ENCODE results near the gene MAPRE3. TPM values are rescaled to one million over a fixed set of nuclear protein-coding genes. Genes with fewer than 3 reads are reported as not detected.

Gene MAPRE3
- total RNA-seq, 1 donor from 2014 or later = 4.6 TPM

DNA sequence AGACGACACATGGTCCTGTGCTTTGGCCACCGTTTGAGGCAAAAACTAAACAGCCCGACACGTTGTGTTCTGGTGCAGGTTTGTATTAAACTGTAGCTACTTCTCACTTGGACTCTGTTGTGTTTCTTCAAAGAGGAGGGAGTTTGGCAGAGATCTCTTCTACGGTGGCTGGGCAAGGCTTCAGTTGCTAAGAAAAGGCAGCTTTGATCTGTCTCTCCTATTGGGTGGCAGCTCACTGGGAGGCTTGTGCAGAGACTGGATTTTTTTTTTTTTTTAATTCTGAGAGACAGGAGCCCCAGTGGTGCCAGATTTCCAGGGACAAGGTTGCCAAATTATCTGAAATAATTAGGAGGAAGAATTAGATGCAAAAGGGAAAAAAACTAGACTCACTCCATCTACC, 20.2 kb upstream of the MAPRE3 start:
- CTCF ChIA-PET = interaction anchor here (1.0 kb wide), 1 partner anchor 9 kb away, joined by 3 read pairs; no protein-coding TSS in a partner anchor
- intact Hi-C loops (cut with micrococcal nuclease) = no loop called here
- ATAC-seq (ENCODE audit: low read depth) (no peak), DNase-seq (no peak)
- H3K27me3 Mint-ChIP-seq = peaks cover 25% of the 10 kb centered on the region
- H3K9me3 Mint-ChIP-seq = no peaks in the 10 kb centered on the region
- no peak for TF ChIP-seq CTCF (IDR thresholded peaks at IDR 0.05)
- POLR2A ChIA-PET = no interaction called here
- no peak overlapping the region for H3K27ac Mint-ChIP-seq
- H3K4me3 Mint-ChIP-seq = no peak overlapping the region
- H3K36me3 Mint-ChIP-seq (ENCODE audit: low read depth) = no peaks in the 10 kb centered on the region
- H3K4me1 Mint-ChIP-seq = no peaks in the 10 kb centered on the region

DNA sequence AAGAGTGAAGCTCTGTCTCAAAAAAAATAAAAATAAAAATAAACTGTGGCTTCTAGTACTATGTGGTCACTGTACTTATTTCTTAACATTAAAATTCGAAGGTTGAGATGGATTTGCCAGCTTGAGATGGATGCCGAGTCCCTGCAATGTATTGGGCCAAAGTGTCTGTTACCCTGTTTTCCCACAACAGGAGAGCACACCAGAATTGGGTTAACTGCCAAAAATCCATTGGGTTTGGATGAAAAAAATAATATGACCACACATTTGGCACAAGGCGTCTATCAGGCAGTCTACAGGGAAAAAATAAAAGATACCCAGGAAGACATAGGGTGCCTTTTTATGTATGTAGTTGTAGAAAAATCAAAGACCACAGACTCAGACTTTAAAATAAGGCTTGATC, 19.2 kb upstream of the MAPRE3 start:
- CTCF ChIA-PET = no interaction called here
- intact Hi-C loops (cut with micrococcal nuclease) = no loop called here

GRCh38 chr2:26952374-26952773, 18.1 kb upstream of the MAPRE3 start:
- no peak for TF ChIP-seq CTCF (IDR thresholded peaks at IDR 0.05)
- no peak for ATAC-seq (ENCODE audit: low read depth)
- H3K27ac Mint-ChIP-seq = no peak overlapping the region

More for the DNA sequence above, 19.2 kb upstream of the MAPRE3 start:
- DNase-seq (no peak), ATAC-seq (ENCODE audit: low read depth) (no peak)
- POLR2A ChIA-PET = no interaction called here
- Mint-ChIP-seq H3K9me3 (no peaks in the 10 kb centered on the region), H3K4me1 (no peaks in the 10 kb centered on the region), H3K36me3 (ENCODE audit: low read depth) (no peaks in the 10 kb centered on the region), H3K27me3 (peaks cover 22% of the 10 kb centered on the region), H3K27ac (no peak overlapping the region), H3K4me3 (no peak overlapping the region)
- no peak for TF ChIP-seq CTCF (IDR thresholded peaks at IDR 0.05)

GRCh38 chr2:26954135-26954534, 16.3 kb upstream of the MAPRE3 start:
- Mint-ChIP-seq H3K36me3 (ENCODE audit: low read depth) (no peaks in the 10 kb centered on the region), H3K4me3 (no peak overlapping the region), H3K27me3 (peaks cover 25% of the 10 kb centered on the region), H3K27ac (no peak overlapping the region), H3K4me1 (no peaks in the 10 kb centered on the region), H3K9me3 (no peaks in the 10 kb centered on the region)
- no peak for DNase-seq
- CTCF ChIA-PET = interaction anchor here (1.3 to 1.4 kb wide), 2 partner anchors 10 to 11 kb away, joined by 3 to 4 read pairs; no protein-coding TSS in a partner anchor
- no peak for TF ChIP-seq CTCF (IDR thresholded peaks at IDR 0.05)
- POLR2A ChIA-PET = no interaction called here
- ATAC-seq (ENCODE audit: low read depth) = no peak
- intact Hi-C loops (cut with micrococcal nuclease) = no loop called here

More at GRCh38 chr2:26952374-26952773, 18.1 kb upstream of the MAPRE3 start:
- no peaks in the 10 kb centered on the region for H3K4me1 Mint-ChIP-seq
- no peaks in the 10 kb centered on the region for H3K9me3 Mint-ChIP-seq
- CTCF ChIA-PET = no interaction called here
- POLR2A ChIA-PET = no interaction called here
- peaks cover 24% of the 10 kb centered on the region for H3K27me3 Mint-ChIP-seq
- H3K4me3 Mint-ChIP-seq = no peak overlapping the region
- H3K36me3 Mint-ChIP-seq (ENCODE audit: low read depth) = no peaks in the 10 kb centered on the region
- no peak for DNase-seq
- intact Hi-C loops (cut with micrococcal nuclease) = no loop called here

GRCh38 chr2:26957041-26957440, 13.4 kb upstream of the MAPRE3 start:
- Mint-ChIP-seq H3K4me3 (no peak overlapping the region), H3K27me3 (peaks cover 22% of the 10 kb centered on the region), H3K4me1 (no peaks in the 10 kb centered on the region), H3K36me3 (ENCODE audit: low read depth) (no peaks in the 10 kb centered on the region), H3K9me3 (no peaks in the 10 kb centered on the region), H3K27ac (no peak overlapping the region)
- no peak for TF ChIP-seq CTCF (IDR thresholded peaks at IDR 0.05)
- intact Hi-C loops (cut with micrococcal nuclease) = no loop called here
- POLR2A ChIA-PET = no interaction called here
- DNase-seq (no peak), ATAC-seq (ENCODE audit: low read depth) (no peak)
- CTCF ChIA-PET = interaction anchor here (3.0 kb wide), 1 partner anchor 323 kb away, joined by 10 read pairs; no protein-coding TSS in a partner anchor

All from activated B cell treated with CpG ODN at 0.5 μM for 24 hours (primary cell).